Muscle of back (tissue), 11 donors: ENCODE results near the gene SLC25A21. TPM values are rescaled to one million over a fixed set of nuclear protein-coding genes. Genes with fewer than 3 reads are reported as not detected.
"Not testable (repeated sequence)": the region's sequence is repeated elsewhere in the genome, so short reads cannot be mapped to it uniquely, and the experiment has no call there.

Experiments used
- DNase-seq, 3 donors: peaks; one replicate each; pipeline versions ENCODE4 v3.0.0 to v3.0.0-alpha.2; 2013
- polyA plus RNA-seq, 10 donors: library from polyadenylated mRNA; unstranded; fragments of 120-200 nt; gene quantifications; one replicate each; pipeline ENCODE4 v1.2.1, GENCODE V29; 2013; ENCODE audit not compliant: insufficient read length in 10 of 10

Gene SLC25A21
- polyA plus RNA-seq, 10 donors = 1.3 to 2.2 (median 1.6) TPM

DNA sequence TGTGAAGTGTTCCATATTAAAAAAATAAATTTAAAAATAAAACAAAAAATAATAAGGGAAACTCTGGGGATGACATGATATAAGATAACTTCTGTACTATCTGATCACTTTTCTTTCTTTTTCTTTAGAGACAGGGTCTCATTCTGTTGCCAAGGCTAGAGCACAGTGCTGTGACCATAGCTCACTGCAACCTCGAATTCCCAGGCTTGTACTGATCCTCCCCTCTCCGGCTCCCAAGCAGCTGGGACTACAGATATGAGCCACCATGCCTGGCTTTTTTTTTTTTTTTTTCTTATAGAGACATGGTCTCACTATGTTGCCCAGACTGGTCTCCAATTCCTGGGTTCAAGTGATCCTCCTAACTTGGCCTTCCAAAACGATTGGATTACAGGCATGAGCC lies 14.9 kb upstream of the SLC25A21 start:
- DNase-seq = no peak

GRCh38 chr14:37186865-37187264 lies 14.5 kb upstream of the SLC25A21 start:
- no peak for DNase-seq

- DNase-seq = no peak
These were observed 13.3 kb upstream of the SLC25A21 start for GRCh38 chr14:37185670-37186069.

DNA sequence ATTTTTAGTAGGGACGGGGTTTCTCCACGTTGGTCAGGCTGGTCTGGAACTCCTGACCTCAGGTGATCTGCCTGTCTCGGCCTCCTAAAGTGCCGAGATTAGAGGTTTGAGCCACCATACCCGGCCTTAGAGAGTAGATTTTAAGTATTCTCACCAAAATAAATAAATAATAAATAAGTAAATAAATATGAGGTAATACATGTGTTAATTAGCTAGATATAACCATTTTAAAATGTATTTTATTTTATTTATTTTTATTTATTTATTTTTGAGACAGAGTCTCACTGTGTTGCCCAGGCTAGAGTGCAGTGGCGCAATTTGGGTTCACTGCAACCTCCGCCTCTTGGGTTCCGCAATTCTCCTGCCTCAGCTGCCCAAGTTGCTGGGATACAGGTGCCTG lies 12.1 kb upstream of the SLC25A21 start:
- not testable (repeated sequence) for DNase-seq

- DNase-seq = no peak
These were observed 9.0 kb upstream of the SLC25A21 start for GRCh38 chr14:37181441-37181840.

DNA sequence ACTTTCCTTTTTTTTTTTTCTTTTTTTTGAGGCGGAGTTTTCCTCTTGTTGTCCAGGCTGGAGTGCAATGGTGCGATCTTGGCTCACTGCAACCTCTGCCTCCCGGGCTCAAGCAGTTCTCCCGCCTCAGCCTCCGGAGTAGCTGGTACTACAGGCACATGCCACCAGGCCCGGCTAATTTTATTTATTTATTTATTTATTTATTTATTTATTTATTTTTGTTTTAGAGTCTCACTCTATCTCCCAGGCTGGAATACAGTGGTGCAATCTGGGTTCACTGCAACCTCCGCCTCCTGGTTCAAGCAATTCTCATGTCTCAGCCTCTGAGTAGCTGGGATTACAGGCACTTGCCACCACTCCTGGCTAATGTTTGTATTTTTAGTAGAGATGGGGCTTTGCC lies 8.5 kb upstream of the SLC25A21 start:
- DNase-seq = not testable (repeated sequence)

DNA sequence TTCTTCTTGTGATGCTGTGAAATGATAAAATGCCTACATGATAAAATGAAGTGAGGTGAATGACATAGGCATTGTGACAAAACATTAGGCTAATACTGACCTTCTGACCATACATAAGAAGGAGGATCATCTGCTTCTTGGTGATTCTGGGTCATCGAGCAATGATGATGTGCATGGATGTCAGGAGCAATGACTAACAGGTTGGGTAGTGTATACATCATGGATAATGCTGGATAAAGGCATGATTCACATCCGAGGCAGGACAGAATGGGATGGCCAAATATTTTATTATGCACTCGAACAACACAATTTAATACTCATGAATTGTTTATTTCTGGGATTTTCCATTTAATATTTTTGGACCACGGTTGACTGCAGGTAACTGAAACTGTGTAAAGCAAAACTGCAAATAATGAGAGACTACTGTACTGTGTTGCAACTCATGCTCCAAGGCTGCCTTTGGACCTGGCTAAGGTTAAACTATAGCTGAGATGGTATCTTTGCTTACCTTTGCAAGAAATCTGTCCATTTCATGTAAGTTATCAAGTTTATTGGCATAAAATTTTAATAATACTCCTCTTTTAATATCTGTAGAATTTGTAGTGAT lies 7.6 kb upstream of the SLC25A21 start:
- no peak for DNase-seq

GRCh38 chr14:37172936-37173614 lies 669 bp upstream of the SLC25A21 start:
- DNase-seq = no peak

DNA sequence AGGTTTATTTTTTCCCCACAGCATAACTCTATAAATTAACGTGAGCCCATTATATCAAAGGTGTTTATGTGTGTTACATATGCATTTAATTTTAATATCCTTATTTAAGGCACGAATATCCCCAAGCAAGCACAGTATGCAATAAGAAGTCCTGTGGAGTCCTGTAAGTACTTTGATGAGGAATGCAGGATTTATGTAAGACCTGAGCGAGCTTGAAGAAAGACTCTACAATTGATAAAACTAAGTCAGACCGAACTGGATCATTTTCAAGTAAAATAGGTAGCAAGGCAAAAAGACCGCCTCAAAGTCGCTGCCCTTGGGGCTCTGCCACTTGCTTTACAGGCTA lies 755 bp downstream of the SLC25A21 start:
- no peak for DNase-seq

DNA sequence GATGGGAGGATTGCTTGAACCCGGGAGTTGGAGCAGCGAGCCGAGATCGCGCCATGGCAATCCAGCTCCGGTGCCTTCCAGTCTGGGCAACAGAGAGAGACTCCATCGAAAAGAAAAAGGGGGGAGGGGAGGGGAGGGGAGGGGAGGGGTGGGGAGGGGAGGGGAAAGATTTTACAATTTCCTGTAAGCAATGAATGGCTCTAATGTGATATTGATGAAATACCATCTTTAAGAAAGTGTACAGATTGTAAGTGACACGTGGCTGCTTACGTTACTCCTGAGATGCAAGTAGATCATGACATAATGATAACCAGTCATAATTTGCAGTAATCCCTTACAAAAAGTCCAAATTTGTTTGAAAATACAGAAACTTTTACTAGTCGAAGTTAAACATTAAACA lies 1.4 kb downstream of the SLC25A21 start:
- DNase-seq = no peak

DNA sequence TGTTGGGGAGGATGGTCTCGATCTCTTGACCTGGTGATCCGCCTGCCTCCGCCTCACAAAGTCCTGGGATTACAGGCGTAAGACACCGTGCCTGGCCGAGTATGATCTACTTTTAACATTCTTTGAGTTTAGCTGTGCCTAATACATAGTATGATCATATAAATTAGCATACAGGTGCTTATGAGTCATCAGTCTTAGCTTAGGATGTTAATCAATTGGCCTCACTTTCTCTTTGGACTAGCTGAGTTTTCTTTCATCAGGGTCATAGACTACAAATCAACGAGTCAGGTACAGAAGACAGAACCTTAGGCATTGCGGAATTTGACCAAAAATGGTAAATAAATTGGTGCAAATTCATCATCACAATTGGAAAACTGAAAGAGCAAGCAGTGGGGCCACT lies 2.2 kb downstream of the SLC25A21 start:
- DNase-seq = no peak

DNA sequence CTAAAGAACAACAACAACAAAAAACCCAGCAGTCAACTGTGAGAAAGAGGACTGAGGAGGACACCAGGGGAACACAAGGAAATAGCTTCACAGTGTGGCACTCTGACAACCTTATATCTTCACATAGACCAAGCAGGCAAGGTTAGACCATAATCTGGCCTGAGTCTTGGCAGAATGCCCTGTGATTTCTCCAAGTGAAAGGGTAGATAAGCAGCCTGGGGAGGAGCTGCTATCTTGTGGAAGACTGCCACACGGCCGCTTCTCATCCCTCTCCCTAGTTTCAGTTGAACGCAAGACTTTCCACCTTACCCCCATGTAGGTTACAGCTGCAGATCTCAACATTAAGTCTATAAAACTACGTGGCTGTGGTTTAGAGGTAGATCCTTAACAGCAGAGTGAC lies 3.7 kb downstream of the SLC25A21 start:
- no peak for DNase-seq

DNA sequence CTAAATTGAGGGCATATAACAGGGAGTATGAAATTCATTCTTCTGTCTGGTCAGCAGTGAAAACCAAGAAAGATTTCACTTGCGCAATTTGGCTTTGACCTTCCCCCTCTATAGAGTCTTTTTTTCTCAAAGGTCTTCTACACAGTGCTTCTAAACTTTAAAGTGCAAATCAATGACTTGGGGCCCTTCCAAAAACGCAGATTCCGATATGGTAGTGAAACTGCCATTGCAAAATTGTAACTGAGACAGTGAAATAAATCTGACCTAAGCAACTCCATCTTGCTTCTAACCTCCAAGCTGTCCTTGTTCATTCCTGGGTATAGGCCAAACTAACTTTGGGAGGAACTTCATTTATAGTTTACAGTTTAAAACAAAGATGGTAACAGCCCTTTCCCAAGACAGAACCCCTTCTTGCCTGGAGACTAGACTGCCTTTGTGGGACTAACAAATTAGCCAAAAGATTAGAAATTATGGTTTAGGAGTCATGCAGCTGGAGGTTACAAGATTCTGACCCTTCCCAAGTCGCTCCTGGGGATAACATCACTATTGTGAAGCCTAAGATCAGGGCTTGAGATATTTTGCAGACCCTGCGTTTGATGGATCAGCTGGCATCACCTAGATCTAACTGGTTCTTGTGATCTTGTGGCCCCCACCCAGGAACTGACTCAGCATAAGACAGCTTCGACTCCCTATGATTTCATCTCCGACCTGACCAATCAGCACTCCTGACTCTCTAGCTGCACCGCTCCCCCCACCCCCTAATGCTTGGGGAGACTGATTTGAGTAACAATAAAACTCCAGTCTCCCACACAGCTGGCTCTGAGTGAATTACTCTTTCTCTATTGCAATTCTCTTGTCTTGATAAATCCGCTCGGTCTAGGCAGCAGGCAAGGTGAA lies 5.0 kb downstream of the SLC25A21 start:
- no peak for DNase-seq

GRCh38 chr14:37165794-37166193 lies 6.6 kb downstream of the SLC25A21 start:
- no peak for DNase-seq

DNA sequence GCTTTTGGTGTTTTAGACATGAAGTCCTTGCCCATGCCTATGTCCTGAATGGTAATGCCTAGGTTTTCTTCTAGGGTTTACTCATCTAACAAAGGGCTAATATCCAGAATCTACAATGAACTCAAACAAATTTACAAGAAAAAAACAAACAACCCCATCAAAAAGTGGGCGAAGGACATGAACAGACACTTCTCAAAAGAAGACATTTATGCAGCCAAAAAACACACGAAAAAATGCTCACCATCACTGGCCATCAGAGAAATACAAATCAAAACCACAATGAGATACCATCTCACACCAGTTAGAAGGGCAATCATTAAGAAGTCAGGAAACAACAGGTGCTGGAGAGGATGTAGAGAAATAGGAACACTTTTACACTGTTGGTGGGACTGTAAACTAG lies 10.1 kb downstream of the SLC25A21 start:
- not testable (repeated sequence) for DNase-seq

- no peak for DNase-seq
These were observed 14.4 kb downstream of the SLC25A21 start for GRCh38 chr14:37157987-37158386.

GRCh38 chr14:37153483-37153882 lies 18.9 kb downstream of the SLC25A21 start:
- no peak for DNase-seq

- DNase-seq = no peak
These were observed 19.4 kb downstream of the SLC25A21 start for GRCh38 chr14:37153005-37153404.

DNA sequence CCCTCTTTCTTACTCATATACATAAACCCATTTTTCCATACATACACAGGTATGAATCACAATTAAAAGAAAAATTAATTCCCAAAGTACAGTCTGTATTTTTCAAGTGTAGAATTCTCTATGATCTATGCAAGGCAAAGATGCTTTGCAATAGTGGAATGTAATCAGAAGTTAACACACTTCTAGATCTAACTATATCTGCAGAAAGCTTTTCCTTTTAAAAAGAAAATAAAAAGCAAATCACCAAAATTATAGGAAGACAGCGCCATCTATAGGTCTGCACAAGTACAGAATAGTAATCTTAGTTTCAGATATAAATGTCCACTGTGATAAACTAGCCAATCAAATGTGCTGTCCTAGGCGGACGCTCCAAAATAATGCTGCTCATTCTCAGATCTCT lies 22.0 kb downstream of the SLC25A21 start:
- peak in 2 of 3 donors; percentile 37 to 71 for DNase-seq

DNA sequence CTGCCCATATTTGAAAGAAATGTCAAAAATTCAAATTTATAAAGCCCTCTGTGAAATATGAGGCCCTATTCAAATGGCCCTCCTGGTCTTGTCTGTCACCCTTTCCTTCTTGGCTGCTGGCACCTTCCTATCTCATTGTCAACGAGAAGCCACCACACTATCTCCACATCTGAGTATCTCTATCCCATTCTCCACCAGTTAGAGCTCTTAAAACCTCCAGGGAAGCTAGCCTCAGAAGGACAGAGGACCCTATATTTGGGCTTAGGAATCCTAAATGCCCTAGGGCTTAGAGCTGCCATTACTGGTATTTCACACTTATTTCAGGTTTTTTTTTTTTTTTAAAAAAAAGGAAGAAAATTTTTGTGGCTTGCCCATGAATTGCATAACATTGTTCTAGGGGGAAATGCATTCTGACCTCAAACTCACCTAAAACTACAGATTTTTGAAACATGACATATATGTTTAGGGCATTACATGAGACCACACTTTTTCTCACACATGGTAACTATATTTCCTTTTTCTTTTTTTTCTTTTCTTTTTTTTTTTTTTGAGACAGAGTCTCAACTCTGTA lies 25.0 kb downstream of the SLC25A21 start:
- no peak for DNase-seq

- not testable (repeated sequence) for DNase-seq
These were observed 26.0 kb downstream of the SLC25A21 start for GRCh38 chr14:37146438-37146837.

DNA sequence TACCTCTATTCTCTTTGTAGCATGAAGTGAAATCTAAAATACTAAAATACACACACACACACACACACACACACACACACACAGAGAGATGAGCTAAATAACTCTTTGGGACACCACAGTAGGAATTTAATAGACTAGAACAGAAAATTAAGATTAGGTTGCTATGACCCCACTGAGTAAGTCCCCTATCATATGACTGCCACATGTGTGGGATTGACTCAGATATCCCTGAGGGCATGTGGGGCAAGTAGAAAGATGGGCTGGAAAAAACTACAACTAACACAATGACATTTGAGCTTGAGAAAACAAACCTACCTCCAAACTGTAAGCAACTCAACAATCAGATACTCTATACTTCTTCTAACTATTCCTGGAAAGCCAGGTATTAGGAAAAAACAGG lies 27.0 kb downstream of the SLC25A21 start:
- no peak for DNase-seq
